HG03139 (cell line): ENCODE results near the gene RAB44.
"Not testable (repeated sequence)": the region's sequence is repeated elsewhere in the genome, so short reads cannot be mapped to it uniquely, and the experiment has no call there.

Experiments used
- ATAC-seq: cut with Tn5 transposase; IDR thresholded peaks from one replicate; pipeline ENCODE4 v1.9.1; 2021; ENCODE audit not compliant: unreplicated experiment

Gene RAB44

DNA sequence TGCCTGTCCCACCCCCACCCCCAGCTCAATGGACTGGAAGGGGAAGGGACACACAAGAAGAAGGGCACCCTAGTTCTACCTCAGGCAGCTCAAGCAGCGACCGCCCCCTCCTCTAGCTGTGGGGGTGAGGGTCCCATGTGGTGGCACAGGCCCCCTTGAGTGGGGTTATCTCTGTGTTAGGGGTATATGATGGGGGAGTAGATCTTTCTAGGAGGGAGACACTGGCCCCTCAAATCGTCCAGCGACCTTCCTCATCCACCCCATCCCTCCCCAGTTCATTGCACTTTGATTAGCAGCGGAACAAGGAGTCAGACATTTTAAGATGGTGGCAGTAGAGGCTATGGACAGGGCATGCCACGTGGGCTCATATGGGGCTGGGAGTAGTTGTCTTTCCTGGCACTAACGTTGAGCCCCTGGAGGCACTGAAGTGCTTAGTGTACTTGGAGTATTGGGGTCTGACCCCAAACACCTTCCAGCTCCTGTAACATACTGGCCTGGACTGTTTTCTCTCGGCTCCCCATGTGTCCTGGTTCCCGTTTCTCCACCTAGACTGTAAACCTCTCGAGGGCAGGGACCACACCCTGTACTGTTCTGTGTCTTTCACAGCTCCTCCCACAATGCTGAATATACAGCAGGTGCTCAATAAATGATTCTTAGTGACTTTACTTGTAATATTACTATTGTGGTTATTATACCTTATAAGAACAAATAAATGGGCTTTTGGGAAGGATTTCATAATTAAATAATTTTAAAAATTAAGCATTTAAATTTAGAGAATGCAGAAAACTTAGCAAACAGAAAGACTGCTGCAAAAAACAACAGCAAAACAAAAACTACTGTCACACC is 10.7 kb upstream of the RAB44 start:
- no peak for ATAC-seq

DNA sequence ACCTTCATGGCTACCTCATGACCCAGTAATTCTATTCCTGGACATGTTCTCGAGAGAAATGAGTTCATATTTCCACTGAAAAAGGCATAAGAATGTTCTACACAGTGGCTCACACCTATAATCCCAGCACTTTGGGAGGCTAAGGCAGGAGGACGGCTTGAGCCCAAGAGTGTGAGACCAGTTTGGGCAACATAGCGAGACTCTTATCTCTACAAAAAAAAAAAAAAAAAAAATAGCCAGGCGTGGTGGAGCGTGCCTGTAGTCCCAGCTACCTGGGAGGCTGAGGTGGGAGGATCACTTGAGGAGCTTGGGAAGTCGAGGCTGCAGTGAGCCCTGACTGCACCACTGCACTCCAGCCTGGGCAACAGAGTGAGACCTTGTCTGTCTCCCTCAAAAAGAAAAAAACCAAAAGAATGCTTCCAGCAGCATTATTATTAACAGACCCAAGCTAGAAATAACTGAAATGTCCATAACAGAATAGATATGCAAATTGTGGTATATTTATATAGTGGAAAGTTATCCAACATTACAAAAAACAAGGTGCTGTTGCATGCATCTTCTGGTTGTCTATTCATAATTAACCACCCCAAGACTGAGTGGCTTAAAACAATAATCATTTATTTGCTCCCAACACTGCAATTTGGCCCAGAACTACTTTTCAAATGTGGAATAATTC is 9.4 kb upstream of the RAB44 start:
- ATAC-seq, result no peak

DNA sequence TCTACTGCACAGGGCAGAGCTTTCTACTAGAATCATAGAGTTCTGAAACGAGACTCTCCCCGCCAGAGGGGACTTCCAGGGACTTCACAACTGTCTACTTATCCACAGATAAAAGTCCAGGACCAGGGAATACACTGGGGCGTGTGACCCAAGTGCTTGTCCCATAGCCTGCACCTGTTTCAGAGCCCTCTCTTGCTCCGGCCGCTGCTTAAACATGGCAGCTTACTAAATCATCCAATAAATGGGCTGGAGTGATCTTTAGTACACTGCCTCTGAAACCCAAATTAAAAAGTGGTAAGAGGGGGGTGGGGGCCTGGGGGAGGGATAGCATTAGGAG is 8.9 kb upstream of the RAB44 start:
- no peak for ATAC-seq

- no peak for ATAC-seq
Measured at GRCh38 chr6:36691011-36691410, 6.6 kb upstream of the RAB44 start.

DNA sequence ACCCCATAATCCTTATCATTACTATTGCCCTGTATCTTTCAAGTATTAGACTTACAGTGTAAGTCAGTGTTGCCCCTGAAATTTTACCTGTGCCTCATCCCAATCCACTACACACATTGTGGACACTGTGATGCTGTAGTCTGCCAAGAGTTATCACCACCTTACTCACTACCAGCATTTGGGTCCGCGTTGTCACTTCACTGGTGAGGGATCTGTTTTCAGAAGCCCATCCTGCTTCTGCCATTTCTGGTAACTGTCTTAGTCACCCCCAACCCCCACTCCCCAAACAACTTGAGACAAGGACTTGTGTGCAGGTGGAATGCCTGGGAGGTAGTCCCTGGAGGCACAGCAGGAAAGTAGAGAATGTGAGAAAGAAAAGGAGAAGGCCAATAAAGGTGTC is 6.0 kb upstream of the RAB44 start:
- ATAC-seq, result no peak

- ATAC-seq, result peak; percentile 59
Measured at GRCh38 chr6:36692220-36692619, 5.4 kb upstream of the RAB44 start.

- ATAC-seq, result no peak
Measured at GRCh38 chr6:36692861-36693702, 4.5 kb upstream of the RAB44 start.

DNA sequence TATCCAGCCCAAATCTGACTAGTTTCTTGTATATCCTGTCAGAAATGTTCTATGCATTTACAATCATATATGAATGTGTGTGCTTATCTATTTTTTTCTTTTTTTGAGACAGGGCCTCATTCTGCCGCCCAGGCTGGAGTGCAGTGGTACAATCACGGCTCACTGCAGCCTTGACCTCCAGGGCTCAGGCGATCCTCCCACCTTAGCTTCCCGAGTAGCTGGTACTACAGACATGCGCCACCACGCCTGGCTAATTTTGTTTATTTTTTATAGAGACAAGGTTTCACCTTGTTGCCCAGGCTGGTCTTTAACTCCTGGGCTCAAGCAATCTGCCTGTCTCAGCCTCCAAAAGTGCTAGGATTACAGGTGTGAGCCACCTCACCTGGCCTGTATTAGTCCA is 3.0 kb upstream of the RAB44 start:
- no peak for ATAC-seq

DNA sequence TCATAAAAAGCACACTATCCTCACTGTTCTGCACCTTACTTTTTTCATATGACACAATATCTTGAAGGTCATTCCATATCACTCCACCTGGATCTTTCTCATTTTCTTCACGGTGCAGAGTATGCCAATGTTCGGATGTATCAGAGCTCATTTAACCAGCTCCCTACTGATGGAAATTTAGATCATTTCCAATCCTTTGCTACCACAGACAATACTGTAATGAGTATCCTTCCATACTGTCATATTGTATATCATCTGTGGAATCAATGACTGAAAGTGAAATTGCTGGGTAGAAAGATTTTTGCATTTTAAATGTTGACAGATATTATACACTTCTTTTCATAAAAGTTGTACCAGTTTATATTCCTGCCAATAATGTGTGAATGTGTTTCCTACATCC is 2.2 kb upstream of the RAB44 start:
- no peak for ATAC-seq

DNA sequence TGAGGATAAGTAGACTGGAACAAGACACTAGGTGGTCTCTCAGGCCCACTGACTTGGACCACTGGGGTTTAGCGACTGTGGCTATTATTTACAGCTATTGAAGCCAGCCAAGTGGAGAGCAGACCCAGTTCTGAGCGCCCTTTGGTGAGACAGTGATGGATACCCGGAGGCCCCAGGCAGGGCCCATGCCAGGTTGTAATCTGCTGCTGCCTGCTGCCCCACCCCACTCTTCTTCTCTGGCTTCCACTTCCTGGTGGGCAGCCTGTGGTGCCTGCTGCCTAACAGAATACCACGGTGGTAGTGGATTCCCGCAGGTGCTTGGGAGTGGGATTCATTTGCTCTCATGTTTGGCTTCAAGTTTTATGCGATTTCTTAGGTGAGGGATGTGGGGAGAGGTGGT is 570 bp downstream of the RAB44 start:
- ATAC-seq, result no peak

DNA sequence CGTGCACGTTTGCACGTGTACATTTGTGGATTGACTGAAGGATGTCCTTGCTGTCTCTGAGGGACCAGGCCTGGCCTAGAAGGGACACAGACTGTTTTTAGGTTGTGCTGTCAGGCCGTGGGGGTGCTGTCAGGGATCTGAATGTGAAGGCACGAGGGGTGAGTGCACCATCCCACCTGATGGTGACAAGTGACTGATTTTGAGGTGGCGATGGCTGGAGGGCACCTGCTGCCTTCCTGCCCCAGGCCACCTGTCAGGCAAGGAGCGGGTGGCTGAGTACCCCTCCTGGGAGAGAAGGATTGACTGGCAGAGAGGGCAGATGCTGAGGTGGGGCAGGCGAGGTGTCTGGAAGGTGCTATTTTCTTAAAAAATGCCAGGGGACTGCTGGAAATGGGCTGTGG is 1.2 kb downstream of the RAB44 start:
- ATAC-seq, result no peak

DNA sequence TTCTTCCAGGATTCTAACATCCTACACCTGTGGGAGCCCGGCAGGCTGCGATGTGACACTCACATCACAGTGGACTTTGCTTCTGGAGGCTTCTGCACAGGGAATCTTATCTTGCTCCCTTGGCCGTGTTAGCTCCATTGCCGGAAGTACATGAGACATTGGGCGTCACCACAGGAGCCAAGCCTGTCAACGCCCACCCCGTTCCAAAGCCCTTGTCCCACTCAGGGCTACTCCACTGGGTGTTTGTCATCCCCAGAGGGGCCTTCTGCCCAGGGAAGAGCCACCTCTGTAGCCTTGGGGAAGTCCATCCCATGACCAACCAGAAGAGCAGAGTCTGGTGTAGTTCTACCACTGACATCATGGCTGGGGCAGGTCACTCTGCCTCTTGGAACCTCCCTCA is 1.7 kb downstream of the RAB44 start:
- no peak for ATAC-seq

GRCh38 chr6:36700071-36700812 is 2.6 kb downstream of the RAB44 start:
- ATAC-seq, result no peak

- ATAC-seq, result no peak
Measured at GRCh38 chr6:36700831-36701230, 3.2 kb downstream of the RAB44 start.

- no peak for ATAC-seq
Measured at GRCh38 chr6:36701401-36701991, 3.9 kb downstream of the RAB44 start.

GRCh38 chr6:36702656-36703055 is 5.0 kb downstream of the RAB44 start:
- no peak for ATAC-seq

- no peak for ATAC-seq
Measured at GRCh38 chr6:36703081-36703606, 5.5 kb downstream of the RAB44 start.

DNA sequence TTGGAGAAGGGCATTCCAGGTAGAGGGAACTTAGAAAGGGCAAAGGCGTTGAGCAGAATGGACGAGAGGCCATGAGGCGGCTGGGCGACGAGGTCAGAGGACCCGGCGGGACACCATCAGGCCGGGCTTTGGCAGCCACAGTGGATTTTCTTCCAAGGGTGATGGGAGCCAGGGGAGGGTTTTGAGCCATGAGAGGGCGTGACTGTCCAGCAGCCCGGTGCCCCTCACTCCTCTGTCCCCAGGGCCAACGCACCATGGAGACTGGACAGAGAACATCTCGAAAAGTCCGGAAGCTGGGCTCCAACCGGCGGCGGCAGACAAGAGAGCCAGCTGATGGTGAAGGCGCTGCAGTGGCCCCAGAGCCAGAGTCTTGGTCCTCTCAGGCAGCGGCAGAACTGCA is 6.4 kb downstream of the RAB44 start:
- no peak for ATAC-seq

GRCh38 chr6:36704961-36705577 is 7.4 kb downstream of the RAB44 start:
- not testable (repeated sequence) for ATAC-seq

GRCh38 chr6:36706339-36706738 is 8.7 kb downstream of the RAB44 start:
- no peak for ATAC-seq
